ENCODE results near the gene MOGAT1. TPM values are rescaled to one million over a fixed set of nuclear protein-coding genes. Genes with fewer than 3 reads are reported as not detected.

Gene MOGAT1
- total and polyA plus RNA-seq, 2 of the 13 experiments (the other 11 are each of a cell fraction or from before 2014, with no cell fraction given), result 0.98 to 4.3 TPM

DNA sequence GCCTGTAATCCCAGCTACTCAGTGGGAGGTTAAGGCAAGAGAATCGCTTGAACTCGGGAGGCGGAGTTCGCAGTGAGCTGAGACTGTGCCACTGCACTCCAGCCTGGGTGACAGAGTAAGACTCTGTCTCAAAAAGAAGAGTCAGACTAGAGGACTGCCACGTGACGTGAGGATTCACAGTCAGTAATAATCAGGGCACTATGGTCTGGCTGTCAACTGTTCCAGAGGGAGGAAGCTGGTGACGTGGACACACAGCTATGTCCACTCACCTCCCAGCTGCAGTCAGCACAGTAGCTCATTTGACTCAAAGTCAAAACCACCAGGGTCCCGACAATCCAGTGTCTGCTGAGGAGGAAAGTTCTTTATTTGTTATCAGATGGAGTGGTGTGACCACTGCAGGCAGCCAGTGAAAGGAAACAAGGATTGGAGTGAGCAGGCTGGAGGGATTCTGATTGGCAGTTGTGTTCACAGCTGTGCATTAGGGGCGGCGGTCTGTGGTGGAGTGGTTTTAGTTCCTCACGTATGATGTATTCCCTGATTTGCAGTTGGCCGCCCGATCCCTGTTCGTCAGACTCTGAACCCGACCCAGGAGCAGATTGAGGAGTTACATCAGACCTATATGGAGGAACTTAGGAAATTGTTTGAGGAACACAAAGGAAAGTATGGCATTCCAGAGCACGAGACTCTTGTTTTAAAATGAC is 37.9 kb downstream of the MOGAT1 start (continued):
- peak; percentile 97 for TF ChIP-seq CREB1 (IDR thresholded peaks at IDR 0.05)
- TF ChIP-seq CREB1 (CRISPR knock-in tag; IDR thresholded peaks at IDR 0.05), result peak; percentile 93
- no peak for TF ChIP-seq CCDC6 (CRISPR knock-in tag; IDR thresholded peaks at IDR 0.05)
- no peak for TF ChIP-seq HNRNPLL (IDR thresholded peaks at IDR 0.05; ENCODE audit: low read depth, low read length, poor library complexity, severe bottlenecking)
- peak; percentile 82; the same call in 1 of the 2 replicates for TF ChIP-seq ZNF564 (CRISPR knock-in tag; IDR thresholded peaks at IDR 0.05)
- peak; percentile 88 for TF ChIP-seq SKIL (CRISPR knock-in tag; IDR thresholded peaks at IDR 0.05; ENCODE audit: borderline replicate concordance)
- no peak for TF ChIP-seq KDM5A (IDR thresholded peaks at IDR 0.05; ENCODE audit: borderline replicate concordance, low read length)
- TF ChIP-seq MZF1 (CRISPR knock-in tag; IDR thresholded peaks at IDR 0.05; ENCODE audit: borderline replicate concordance), result no peak
- TF ChIP-seq, protein P1, sequence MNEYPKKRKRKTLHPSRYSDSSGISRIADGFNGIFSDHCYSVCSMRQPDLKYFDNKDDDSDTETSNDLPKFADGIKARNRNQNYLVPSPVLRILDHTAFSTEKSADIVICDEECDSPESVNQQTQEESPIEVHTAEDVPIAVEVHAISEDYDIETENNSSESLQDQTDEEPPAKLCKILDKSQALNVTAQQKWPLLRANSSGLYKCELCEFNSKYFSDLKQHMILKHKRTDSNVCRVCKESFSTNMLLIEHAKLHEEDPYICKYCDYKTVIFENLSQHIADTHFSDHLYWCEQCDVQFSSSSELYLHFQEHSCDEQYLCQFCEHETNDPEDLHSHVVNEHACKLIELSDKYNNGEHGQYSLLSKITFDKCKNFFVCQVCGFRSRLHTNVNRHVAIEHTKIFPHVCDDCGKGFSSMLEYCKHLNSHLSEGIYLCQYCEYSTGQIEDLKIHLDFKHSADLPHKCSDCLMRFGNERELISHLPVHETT (CRISPR knock-in tag; conservative IDR thresholded peaks at IDR 0.05), result peak; percentile 50; the same call in 1 of the 2 replicates
- no peak for TF ChIP-seq TAF15 (IDR thresholded peaks at IDR 0.05; ENCODE audit: low read depth, low read length, poor library complexity, severe bottlenecking)
- TF ChIP-seq, protein P2, sequence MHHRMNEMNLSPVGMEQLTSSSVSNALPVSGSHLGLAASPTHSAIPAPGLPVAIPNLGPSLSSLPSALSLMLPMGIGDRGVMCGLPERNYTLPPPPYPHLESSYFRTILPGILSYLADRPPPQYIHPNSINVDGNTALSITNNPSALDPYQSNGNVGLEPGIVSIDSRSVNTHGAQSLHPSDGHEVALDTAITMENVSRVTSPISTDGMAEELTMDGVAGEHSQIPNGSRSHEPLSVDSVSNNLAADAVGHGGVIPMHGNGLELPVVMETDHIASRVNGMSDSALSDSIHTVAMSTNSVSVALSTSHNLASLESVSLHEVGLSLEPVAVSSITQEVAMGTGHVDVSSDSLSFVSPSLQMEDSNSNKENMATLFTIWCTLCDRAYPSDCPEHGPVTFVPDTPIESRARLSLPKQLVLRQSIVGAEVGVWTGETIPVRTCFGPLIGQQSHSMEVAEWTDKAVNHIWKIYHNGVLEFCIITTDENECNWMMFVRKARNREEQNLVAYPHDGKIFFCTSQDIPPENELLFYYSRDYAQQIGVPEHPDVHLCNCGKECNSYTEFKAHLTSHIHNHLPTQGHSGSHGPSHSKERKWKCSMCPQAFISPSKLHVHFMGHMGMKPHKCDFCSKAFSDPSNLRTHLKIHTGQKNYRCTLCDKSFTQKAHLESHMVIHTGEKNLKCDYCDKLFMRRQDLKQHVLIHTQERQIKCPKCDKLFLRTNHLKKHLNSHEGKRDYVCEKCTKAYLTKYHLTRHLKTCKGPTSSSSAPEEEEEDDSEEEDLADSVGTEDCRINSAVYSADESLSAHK (CRISPR knock-in tag; IDR thresholded peaks at IDR 0.05; ENCODE audit: borderline replicate concordance), result no peak
- peak; percentile 93 for TF ChIP-seq YEATS4 (CRISPR knock-in tag; IDR thresholded peaks at IDR 0.05; ENCODE audit: borderline replicate concordance)
- no peak for TF ChIP-seq MAFG (CRISPR knock-in tag; IDR thresholded peaks at IDR 0.05)
- peak; percentile 97 for TF ChIP-seq ZNF501 (CRISPR knock-in tag; IDR thresholded peaks at IDR 0.05)
- TF ChIP-seq, protein P3, sequence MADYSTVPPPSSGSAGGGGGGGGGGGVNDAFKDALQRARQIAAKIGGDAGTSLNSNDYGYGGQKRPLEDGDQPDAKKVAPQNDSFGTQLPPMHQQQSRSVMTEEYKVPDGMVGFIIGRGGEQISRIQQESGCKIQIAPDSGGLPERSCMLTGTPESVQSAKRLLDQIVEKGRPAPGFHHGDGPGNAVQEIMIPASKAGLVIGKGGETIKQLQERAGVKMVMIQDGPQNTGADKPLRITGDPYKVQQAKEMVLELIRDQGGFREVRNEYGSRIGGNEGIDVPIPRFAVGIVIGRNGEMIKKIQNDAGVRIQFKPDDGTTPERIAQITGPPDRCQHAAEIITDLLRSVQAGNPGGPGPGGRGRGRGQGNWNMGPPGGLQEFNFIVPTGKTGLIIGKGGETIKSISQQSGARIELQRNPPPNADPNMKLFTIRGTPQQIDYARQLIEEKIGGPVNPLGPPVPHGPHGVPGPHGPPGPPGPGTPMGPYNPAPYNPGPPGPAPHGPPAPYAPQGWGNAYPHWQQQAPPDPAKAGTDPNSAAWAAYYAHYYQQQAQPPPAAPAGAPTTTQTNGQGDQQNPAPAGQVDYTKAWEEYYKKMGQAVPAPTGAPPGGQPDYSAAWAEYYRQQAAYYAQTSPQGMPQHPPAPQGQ (CRISPR knock-in tag; IDR thresholded peaks at IDR 0.05; ENCODE audit: borderline replicate concordance), result 0 out of 2 replicates have a peak, but pooled peaks have one; percentile 56
- no peak for TF ChIP-seq CENPX (CRISPR knock-in tag; IDR thresholded peaks at IDR 0.05)
- TF ChIP-seq ZBTB14 (CRISPR knock-in tag; IDR thresholded peaks at IDR 0.05), result no peak

Data from HepG2 (cell line).